ENCODE results near the gene IQCC.

DNA sequence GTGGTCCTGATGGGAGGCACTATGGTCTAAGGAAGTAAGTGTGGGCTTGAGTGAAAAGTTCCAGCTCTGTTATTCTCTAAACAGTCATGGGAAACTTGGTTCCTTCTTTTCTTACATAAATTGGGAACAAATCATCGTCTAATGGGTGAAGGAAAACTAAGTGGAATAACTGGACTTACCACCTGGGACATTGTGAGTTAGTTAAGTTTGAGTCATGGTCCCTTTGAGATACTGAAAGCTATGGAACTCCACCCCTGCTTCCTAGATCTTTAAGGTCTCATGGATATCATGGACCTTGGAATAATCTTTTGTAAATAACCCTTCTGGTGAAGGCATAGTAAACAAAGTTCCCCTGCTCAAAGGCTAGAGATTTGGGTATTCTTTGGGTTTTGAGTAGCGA lies 42.1 kb upstream of the IQCC start:
- TF ChIP-seq, protein P1, sequence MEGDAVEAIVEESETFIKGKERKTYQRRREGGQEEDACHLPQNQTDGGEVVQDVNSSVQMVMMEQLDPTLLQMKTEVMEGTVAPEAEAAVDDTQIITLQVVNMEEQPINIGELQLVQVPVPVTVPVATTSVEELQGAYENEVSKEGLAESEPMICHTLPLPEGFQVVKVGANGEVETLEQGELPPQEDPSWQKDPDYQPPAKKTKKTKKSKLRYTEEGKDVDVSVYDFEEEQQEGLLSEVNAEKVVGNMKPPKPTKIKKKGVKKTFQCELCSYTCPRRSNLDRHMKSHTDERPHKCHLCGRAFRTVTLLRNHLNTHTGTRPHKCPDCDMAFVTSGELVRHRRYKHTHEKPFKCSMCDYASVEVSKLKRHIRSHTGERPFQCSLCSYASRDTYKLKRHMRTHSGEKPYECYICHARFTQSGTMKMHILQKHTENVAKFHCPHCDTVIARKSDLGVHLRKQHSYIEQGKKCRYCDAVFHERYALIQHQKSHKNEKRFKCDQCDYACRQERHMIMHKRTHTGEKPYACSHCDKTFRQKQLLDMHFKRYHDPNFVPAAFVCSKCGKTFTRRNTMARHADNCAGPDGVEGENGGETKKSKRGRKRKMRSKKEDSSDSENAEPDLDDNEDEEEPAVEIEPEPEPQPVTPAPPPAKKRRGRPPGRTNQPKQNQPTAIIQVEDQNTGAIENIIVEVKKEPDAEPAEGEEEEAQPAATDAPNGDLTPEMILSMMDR (conservative IDR thresholded peaks at IDR 0.05 in 1 of 2, IDR thresholded peaks at IDR 0.05 in 1 of 2; ENCODE audit: extremely low read depth in 1 of 2, insufficient read depth in 1 of 2, low read depth in 1 of 2, low read length in 2 of 2), result no peak
- TF ChIP-seq EZH2 (IDR thresholded peaks at IDR 0.05; ENCODE audit: borderline replicate concordance, low read length), result no peak
